ENCODE data around the gene FAM210B.
"Not testable (repeated sequence)": the region's sequence is repeated elsewhere in the genome, so short reads cannot be mapped to it uniquely, and the experiment has no call there.

FAM210B gene

DNA sequence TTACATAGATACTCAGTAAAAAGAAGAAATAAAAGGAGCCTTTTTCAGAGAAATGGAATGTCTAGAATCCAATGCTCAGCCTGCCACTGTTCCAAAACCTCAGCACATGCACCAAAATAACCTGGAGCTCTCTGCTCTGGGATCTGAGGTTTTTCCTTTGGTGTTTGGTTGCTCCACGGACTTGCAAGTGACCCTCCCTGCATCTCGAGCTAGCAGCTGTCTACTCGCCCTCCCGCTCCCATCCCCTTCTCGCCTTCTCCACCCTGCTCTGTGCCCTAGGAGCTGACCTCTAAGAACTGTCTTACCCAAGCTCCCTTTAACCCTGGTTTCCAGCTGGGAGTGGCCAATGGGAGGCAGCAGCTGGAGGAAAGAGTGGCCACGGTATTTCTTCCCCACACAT is 35.1 kb upstream of the FAM210B start:
- no peak for TF ChIP-seq ZC3H10 (CRISPR knock-in tag; IDR thresholded peaks at IDR 0.05)
- ATAC-seq, result no peak

DNA sequence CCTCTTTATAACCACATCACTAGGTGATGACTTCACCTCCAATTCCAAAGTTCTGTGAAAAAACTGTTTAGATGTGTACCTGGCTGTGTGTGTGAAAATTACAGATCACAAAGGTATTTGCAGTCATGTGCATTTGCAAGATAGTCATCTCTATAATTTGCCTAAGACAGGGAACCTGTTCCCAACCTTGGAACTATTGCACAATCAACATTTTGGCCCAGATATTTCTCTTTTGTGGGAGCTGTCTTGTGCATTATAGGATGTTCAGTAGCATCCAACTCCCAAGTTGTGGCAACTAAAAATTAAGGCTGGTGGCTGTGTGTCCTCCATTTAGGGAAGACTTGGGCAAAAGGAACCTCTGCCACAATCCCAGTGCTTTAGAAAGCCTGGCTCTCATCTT is 34.0 kb upstream of the FAM210B start:
- no peak for ATAC-seq
- TF ChIP-seq TSHZ2 (CRISPR knock-in tag; IDR thresholded peaks at IDR 0.05) (no peak), OSR1 (CRISPR knock-in tag; IDR thresholded peaks at IDR 0.05) (no peak), ESRRG (CRISPR knock-in tag; IDR thresholded peaks at IDR 0.05) (no peak), PPARA (CRISPR knock-in tag; IDR thresholded peaks at IDR 0.05; ENCODE audit: borderline replicate concordance) (no peak), ZC3H10 (CRISPR knock-in tag; IDR thresholded peaks at IDR 0.05) (no peak), BACH2 (CRISPR knock-in tag; IDR thresholded peaks at IDR 0.05; ENCODE audit: borderline replicate concordance) (no peak), ZFP30 (CRISPR knock-in tag; IDR thresholded peaks at IDR 0.05) (no peak), SNAI2 (CRISPR knock-in tag; IDR thresholded peaks at IDR 0.05) (no peak), RARB (CRISPR knock-in tag; IDR thresholded peaks at IDR 0.05) (no peak), CSDC2 (CRISPR knock-in tag; IDR thresholded peaks at IDR 0.05) (no peak), TOX (CRISPR knock-in tag; IDR thresholded peaks at IDR 0.05; ENCODE audit: borderline replicate concordance) (no peak), TCF4 (CRISPR knock-in tag; IDR thresholded peaks at IDR 0.05; ENCODE audit: borderline replicate concordance) (no peak)

- TF ChIP-seq ZFP30 (CRISPR knock-in tag; IDR thresholded peaks at IDR 0.05) (no peak), ZNF8 (CRISPR knock-in tag; IDR thresholded peaks at IDR 0.05) (no peak)
- no peak for ATAC-seq
Observed at GRCh38 chr20:56328861-56329260, 29.9 kb upstream of the FAM210B start.

DNA sequence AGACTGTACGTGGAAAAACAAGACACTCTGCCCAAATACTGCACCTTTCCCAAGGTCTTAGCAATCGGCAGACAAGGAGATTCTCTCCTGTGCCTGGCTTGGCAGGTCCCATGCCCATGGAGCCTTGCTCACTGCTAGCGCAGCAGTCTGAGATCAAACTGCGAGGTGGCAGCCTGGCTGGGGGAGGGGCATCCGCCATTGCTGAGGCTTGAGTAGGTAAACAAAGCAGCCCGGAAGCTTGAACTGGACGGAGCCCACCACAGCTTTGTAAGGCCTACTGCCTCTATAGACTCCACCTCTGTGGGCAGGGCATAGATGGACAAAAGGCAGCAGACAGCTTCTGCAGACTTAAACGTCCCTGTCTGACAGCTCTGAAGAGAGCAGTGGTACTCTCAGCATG is 22.1 kb upstream of the FAM210B start:
- ATAC-seq, result not testable (repeated sequence)

GRCh38 chr20:56342783-56343182 is 16.0 kb upstream of the FAM210B start:
- TF ChIP-seq ARNTL (CRISPR knock-in tag; IDR thresholded peaks at IDR 0.05; ENCODE audit: borderline replicate concordance, low read depth), result no peak
- no peak for TF ChIP-seq GLIS3 (CRISPR knock-in tag; IDR thresholded peaks at IDR 0.05)
- TF ChIP-seq ZFP30 (CRISPR knock-in tag; IDR thresholded peaks at IDR 0.05), result no peak
- no peak for TF ChIP-seq ZNF8 (CRISPR knock-in tag; IDR thresholded peaks at IDR 0.05)
- TF ChIP-seq BACH2 (CRISPR knock-in tag; IDR thresholded peaks at IDR 0.05; ENCODE audit: borderline replicate concordance), result no peak
- no peak for TF ChIP-seq POU6F1 (CRISPR knock-in tag; IDR thresholded peaks at IDR 0.05; ENCODE audit: borderline replicate concordance, low read depth)
- TF ChIP-seq, protein P1, sequence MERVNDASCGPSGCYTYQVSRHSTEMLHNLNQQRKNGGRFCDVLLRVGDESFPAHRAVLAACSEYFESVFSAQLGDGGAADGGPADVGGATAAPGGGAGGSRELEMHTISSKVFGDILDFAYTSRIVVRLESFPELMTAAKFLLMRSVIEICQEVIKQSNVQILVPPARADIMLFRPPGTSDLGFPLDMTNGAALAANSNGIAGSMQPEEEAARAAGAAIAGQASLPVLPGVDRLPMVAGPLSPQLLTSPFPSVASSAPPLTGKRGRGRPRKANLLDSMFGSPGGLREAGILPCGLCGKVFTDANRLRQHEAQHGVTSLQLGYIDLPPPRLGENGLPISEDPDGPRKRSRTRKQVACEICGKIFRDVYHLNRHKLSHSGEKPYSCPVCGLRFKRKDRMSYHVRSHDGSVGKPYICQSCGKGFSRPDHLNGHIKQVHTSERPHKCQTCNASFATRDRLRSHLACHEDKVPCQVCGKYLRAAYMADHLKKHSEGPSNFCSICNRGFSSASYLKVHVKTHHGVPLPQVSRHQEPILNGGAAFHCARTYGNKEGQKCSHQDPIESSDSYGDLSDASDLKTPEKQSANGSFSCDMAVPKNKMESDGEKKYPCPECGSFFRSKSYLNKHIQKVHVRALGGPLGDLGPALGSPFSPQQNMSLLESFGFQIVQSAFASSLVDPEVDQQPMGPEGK (CRISPR knock-in tag; IDR thresholded peaks at IDR 0.05; ENCODE audit: borderline replicate concordance), result no peak
- no peak for TF ChIP-seq OSR1 (CRISPR knock-in tag; IDR thresholded peaks at IDR 0.05)
- no peak for TF ChIP-seq ESRRG (CRISPR knock-in tag; IDR thresholded peaks at IDR 0.05)
- no peak for TF ChIP-seq TSHZ2 (CRISPR knock-in tag; IDR thresholded peaks at IDR 0.05)
- no peak for TF ChIP-seq TCF4 (CRISPR knock-in tag; IDR thresholded peaks at IDR 0.05; ENCODE audit: borderline replicate concordance)
- TF ChIP-seq ZFP3 (CRISPR knock-in tag; IDR thresholded peaks at IDR 0.05), result no peak
- TF ChIP-seq PPARA (CRISPR knock-in tag; IDR thresholded peaks at IDR 0.05; ENCODE audit: borderline replicate concordance), result no peak
- TF ChIP-seq CREB5 (CRISPR knock-in tag; IDR thresholded peaks at IDR 0.05; ENCODE audit: low read depth), result no peak
- no peak for TF ChIP-seq ZC3H10 (CRISPR knock-in tag; IDR thresholded peaks at IDR 0.05)
- TF ChIP-seq, protein P2, sequence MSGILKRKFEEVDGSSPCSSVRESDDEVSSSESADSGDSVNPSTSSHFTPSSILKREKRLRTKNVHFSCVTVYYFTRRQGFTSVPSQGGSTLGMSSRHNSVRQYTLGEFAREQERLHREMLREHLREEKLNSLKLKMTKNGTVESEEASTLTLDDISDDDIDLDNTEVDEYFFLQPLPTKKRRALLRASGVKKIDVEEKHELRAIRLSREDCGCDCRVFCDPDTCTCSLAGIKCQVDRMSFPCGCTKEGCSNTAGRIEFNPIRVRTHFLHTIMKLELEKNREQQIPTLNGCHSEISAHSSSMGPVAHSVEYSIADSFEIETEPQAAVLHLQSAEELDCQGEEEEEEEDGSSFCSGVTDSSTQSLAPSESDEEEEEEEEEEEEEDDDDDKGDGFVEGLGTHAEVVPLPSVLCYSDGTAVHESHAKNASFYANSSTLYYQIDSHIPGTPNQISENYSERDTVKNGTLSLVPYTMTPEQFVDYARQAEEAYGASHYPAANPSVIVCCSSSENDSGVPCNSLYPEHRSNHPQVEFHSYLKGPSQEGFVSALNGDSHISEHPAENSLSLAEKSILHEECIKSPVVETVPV (CRISPR knock-in tag; IDR thresholded peaks at IDR 0.05), result no peak
- TF ChIP-seq SNAI2 (CRISPR knock-in tag; IDR thresholded peaks at IDR 0.05), result no peak
- no peak for TF ChIP-seq ISL1 (CRISPR knock-in tag; IDR thresholded peaks at IDR 0.05)
- TF ChIP-seq ZNF565 (CRISPR knock-in tag; conservative IDR thresholded peaks at IDR 0.05; ENCODE audit: low read depth), result no peak
- TF ChIP-seq CSDC2 (CRISPR knock-in tag; IDR thresholded peaks at IDR 0.05), result no peak
- ATAC-seq, result no peak
